ENCODE measurements around the gene FBXW5.

- TF ChIP-seq CTCF (conservative IDR thresholded peaks at IDR 0.05; ENCODE audit: low read length): no peak
- TF ChIP-seq EZH2phosphoT487 (IDR thresholded peaks at IDR 0.05; ENCODE audit: borderline replicate concordance, low read depth, low read length): no peak
Measured at GRCh38 chr9:136980669-136981478, 36.3 kb upstream of the FBXW5 start.
